ENCODE measurements around the gene CRIM1.
A peak's percentile ranks its signal among the peaks of the same experiment; 100 is the strongest.

Gene CRIM1

DNA sequence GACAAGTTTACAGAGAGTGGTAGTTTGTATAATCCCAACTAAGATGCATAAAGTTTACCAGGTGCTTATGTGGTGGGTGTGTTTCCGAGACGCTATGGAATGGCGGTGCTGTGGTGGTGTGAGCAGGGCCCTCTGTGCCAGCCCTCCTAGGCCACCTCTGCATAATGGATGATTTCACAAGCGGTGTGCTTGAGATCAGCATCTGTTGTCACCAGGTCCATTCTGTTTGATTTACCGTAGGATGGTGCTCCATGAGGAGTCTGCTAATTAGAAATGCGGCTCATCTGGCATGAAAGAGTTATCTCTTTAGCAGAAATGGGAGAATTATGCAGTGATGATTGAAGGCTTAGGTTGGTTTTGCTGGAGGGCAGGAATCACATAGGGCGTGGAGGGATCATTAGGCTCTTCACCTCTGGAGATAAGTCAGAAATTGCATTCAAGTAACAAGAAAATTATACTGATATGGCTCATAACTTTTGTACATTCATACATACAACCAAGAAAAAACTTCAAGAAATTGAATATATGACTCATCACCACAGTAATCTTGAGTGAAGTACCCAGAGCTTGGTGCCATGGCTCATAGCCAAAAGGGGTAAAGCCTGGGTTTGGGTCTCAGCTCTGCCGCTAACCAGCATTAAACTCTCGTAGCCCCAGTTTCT is 41.4 kb downstream of the CRIM1 start:
- no peak for DNase-seq

GRCh38 chr2:36397728-36398413 is 42.3 kb downstream of the CRIM1 start:
- no peak for DNase-seq

- DNase-seq: no peak
Observed at GRCh38 chr2:36399050-36399449, 43.5 kb downstream of the CRIM1 start.

DNA sequence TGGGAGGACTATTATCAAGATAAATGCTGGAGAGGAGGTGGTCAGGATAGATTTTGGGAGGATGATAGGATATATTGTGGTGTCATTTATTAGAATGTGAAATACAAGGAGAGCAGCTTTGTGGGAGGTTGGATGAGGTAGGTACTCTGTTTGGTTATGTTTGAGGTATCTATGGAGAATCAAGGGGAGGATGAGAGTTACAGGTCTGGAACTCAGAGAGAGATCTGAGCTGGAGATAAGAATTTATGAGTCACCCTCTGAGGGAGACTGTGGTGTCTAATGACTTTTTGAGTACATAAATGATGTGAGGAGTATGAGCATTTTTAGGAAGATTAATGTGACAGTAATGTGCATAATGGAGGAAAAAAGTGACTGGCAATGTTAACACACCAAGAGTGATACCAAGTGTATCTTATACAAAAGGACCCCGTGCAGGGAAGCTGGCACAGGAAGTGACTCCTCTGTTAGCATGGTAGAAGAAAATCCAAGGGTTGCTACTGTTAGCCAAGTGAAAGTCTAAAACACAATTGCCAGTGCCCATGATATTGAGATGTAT is 48.2 kb downstream of the CRIM1 start:
- DNase-seq: no peak

DNA sequence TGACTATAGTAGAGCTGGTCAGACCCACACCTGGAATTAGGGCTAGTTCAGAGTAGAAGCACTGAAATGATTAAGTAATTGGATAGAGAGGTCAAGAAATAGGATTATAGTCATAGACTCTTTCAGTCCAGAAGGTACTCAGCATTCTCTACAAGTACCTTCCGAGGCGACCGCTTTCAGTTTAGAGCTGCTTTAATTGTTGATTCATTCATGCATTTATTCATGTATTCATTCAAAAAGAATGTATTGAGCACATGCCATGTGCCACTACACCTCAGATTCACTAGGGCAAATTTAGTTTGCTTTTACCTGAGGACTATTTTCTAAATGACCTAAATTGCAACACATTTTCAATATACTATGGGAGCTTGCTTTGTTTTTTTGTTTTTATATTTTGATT is 48.7 kb downstream of the CRIM1 start:
- DNase-seq: no peak

DNA sequence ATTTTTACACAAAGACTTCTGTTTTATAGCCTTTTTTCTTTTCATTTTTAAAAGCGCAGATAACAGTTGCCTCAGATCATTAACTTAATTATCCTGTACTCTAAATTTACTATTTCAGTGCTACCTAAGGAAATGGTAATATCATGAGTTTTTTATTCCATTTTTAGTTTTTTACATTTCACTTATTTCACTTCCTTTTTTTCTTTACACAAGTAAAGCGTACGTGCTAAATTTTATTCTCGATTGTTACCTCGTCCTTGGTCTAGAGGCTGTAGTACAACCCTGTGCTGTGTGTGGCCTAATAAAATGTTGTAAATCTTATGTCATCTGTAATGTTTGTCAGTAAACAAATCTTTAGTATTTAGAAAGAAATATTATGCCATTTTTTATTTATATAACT is 49.2 kb downstream of the CRIM1 start:
- no peak for DNase-seq

DNA sequence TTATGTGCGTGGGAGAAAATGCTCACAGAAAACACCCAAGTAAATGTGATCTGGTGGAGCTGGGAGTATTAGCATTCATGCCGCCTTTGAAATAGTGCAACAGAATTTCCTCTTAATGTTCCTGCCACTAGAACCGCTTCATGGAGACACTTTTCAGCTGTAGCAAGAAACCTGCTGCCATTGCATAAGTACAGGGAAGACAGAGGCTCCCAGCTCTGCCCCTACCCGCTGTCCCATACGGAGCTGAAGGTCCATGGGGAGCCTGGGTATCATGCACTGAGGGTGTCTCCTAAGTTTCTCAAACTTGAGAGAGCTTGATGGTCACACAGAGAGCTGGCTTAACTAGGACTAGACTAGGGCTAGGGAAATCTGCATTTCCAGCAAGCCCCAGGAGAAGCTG is 49.6 kb downstream of the CRIM1 start:
- DNase-seq: no peak

DNA sequence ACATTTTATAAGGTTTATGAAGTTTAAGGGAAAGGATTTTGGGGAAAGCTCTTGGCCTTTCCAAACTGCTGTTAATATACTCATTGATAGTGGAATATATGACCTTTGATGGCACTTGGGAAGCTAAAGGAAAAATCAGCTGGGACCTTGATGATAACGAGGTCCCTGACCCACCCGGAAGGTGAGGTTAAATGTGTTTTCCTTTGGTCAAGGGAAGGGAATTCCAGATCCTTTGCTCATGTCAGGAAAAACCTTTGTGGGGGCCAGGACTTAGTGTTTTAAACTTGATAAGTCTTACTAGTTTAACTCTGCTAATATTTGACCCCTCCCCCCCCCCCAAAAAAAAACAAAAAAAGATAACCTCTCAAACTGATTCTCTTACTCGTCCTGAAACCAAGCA is 50.7 kb downstream of the CRIM1 start:
- DNase-seq: no peak

- DNase-seq: peak in 1 of 14 donors; percentile 4
Observed at GRCh38 chr2:36407413-36407812, 51.8 kb downstream of the CRIM1 start.

- peak in 2 of 14 donors; percentile 12 to 27 for DNase-seq
Observed at GRCh38 chr2:36408198-36408703, 52.7 kb downstream of the CRIM1 start.

GRCh38 chr2:36409335-36409734 is 53.8 kb downstream of the CRIM1 start:
- no peak for DNase-seq

GRCh38 chr2:36409935-36410334 is 54.4 kb downstream of the CRIM1 start:
- DNase-seq: no peak

GRCh38 chr2:36410681-36411080 is 55.1 kb downstream of the CRIM1 start:
- DNase-seq: no peak

DNA sequence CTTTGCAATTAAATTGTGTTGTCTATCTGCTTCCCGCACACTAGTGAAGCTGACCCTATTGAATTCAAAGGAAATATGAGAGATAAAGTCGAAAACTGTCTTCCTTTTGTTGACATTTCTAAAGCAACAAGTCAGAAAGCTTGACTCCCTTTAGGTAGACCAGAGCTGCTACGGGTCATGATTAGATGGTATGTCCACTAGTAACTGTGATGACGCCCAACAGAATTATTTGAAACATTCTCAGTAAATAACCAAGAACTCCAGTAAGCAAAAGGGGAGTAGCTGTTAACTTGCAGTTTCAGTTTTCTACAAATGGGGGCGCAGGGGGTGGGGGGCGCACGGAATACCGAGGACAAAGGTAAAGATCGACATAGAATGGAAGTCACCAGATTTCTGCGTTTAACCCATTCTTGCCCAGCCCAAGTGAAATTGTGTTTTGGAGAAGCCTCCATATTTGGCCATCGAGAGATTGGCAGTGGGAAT is 56.4 kb downstream of the CRIM1 start:
- no peak for DNase-seq

DNA sequence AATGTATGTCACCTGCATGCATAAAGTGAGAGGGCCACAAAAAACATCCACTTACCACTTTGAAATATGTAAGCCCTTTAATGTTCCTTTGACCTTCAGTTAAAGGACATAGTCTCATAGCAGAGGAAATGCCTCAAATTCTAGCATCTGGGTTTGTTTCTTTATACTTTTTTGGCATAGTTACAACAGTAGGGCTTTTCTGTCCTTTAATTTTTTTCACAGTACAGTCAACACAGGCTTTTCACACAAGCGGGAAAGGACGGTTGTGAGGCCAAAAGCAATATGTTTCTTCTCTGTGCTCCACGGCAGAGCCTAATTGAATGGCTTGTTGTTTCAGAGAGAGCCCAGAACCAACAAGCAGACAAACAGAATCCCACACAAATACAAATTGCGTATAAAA is 57.6 kb downstream of the CRIM1 start:
- DNase-seq: no peak

- DNase-seq: no peak
Observed at GRCh38 chr2:36414307-36414706, 58.7 kb downstream of the CRIM1 start.

- DNase-seq: no peak
Observed at GRCh38 chr2:36415381-36416022, 59.9 kb downstream of the CRIM1 start.

GRCh38 chr2:36416370-36417165 is 61.0 kb downstream of the CRIM1 start:
- DNase-seq: peak in 1 of 14 donors; percentile 57

DNA sequence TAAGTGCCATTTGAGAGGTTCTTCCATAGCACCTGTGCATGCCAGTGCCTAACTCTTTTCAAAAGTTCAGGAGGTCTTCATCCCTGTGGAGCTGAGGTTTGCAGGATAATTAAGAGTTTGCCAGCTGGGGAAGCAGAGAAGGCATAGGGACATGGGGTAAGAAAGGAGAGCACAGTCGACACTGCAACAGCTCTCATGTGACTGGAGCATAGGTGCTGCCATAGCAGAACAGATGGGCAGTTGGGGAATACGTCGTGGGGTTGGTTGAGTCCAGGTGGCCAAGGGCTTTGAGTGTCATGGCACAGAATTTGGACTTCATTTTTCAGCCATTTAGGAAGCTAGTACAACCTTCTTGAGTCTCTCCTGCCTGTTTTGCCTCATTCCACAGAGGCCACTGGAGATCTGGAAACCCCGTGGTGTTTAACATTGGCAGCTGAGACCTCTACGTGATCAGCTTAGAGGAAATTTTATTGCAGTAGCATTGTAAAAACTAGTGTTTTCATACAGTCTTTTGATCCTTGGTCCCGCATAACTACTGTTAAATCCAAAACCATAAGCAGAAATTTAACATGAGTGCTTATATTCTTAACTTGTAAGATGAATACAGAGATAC is 65.1 kb downstream of the CRIM1 start:
- DNase-seq: no peak

- DNase-seq: no peak
Observed at GRCh38 chr2:36421379-36421778, 65.8 kb downstream of the CRIM1 start.

DNA sequence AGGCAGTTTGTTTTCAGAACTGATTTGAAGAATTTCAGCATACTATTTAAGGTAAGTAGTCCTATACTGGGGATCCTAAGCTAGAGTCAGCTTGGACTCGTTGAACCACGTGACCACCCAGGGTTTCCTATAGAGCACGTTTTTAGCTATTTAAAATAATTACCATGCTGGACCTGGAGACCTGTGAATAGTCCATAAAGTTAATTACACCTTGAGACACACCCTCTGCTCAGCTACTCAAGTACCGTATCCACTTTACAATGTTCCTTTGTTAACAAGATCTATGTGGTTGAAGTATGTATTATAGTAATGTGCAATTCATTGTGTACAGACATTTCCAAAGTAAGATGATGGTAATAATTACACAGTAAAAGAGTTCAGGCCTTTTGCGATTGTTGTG is 67.6 kb downstream of the CRIM1 start:
- DNase-seq: no peak

- DNase-seq: no peak
Observed at GRCh38 chr2:36423619-36424120, 68.1 kb downstream of the CRIM1 start.
